NCI-H2029 treated with DMSO at 0.1 percent for 48 hours (cell line): ENCODE data around the gene PLEKHG2.
"Not testable (repeated sequence)": the region's sequence is repeated elsewhere in the genome, so short reads cannot be mapped to it uniquely, and the experiment has no call there.

Experiments
- DNase-seq: peaks from one replicate; lab custom pipeline; 2025; lab: John Stamatoyannopoulos, UW

Gene PLEKHG2

DNA sequence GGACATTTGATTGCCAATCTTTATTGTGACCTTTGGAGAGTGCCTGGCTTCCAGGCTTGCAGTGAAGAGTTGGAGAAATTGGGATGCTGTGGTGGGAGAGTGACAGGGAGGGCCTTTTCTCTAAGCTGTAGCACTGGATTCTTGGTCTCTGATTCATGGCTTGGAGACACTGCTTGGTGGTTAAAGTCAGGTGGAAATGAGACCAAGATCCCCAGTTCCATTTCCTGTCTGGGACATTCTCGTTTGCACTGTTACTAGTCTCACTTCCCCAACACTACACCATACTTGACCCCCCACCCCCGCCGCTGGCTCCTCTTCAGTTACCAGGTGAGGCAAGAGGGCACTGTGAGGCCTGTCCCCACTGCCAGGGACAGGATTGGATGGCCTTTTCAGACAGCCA is 35.8 kb downstream of the PLEKHG2 start:
- no peak for DNase-seq

- DNase-seq = no peak
Measured at GRCh38 chr19:39449116-39449797, 36.8 kb downstream of the PLEKHG2 start.

DNA sequence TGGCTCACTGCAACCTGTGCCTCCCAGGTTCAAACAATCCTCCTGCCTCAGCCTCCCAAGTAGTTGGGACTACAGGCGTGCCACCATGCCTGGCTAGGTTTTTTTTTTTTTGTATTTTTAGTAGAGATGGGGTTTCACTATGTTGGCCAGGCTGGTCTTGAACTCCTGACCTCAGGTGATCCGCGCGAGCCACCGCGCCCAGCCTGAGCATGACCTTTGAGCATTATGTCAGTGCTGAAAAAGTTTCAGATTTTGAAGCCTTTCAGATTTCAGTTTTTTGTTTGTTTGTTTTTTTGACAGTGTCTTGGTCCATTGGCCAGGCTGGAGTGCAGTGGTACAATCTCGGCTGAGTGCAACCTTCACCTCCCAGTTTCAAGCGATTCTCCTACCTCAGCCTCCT is 38.8 kb downstream of the PLEKHG2 start:
- not testable (repeated sequence) for DNase-seq

- DNase-seq = no peak
Measured at GRCh38 chr19:39463403-39463802, 50.9 kb downstream of the PLEKHG2 start.

GRCh38 chr19:39465956-39466747 is 53.7 kb downstream of the PLEKHG2 start:
- no peak for DNase-seq

GRCh38 chr19:39467941-39468340 is 55.5 kb downstream of the PLEKHG2 start:
- no peak for DNase-seq

- no peak for DNase-seq
Measured at GRCh38 chr19:39469036-39469435, 56.6 kb downstream of the PLEKHG2 start.

DNA sequence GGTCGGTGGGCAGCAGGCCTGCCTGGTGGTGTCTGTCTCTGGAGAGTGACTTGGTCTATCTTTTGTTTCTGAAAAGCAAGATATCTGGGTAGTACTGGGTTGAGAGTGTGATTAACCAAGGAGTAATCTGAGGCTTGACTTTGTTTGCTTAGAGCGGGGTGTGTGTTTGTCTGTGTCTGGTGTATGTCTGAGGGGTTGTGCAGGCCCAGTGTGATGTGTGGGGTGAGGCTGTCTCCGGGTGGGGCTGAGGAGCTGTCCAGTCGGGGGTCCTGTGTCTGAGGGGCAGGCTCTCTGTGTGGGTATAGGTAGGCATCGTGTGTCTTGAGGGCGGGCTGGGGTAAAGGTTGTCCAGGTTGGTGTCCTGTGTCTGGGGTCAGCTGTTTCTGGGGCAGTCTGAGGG is 57.1 kb downstream of the PLEKHG2 start:
- no peak for DNase-seq

DNA sequence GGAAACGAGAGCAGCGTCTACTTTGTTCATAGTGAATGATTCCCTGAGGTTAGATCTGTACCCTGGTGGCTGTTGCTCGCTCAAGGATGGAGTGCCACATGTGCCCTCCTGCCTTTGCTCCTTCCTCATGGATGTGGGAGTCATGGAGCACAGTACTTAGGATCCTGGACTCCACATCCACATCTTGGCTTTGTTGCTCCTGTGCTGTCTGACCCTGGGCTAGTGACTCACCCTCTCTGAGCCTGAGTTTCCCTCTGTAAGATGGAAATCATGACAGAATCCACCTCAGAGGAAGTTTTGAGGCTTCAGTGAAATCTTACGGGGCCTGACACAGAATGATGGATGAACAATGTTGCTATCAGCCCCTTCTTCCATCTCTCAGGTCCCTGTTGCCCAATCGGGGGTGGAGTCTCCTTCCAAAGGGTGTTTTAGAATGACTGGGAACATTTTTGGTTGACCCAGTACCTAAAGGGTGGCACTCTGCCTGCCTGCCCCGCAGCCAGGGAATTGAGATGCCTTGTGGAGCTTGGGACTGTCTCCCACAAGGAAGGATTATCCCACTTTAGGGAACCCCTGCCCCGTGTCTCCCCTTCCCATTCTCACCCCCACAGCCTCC is 58.4 kb downstream of the PLEKHG2 start:
- DNase-seq = no peak

GRCh38 chr19:39471756-39472536 is 59.5 kb downstream of the PLEKHG2 start:
- no peak for DNase-seq

- no peak for DNase-seq
Measured at GRCh38 chr19:39472746-39473442, 60.4 kb downstream of the PLEKHG2 start.

DNA sequence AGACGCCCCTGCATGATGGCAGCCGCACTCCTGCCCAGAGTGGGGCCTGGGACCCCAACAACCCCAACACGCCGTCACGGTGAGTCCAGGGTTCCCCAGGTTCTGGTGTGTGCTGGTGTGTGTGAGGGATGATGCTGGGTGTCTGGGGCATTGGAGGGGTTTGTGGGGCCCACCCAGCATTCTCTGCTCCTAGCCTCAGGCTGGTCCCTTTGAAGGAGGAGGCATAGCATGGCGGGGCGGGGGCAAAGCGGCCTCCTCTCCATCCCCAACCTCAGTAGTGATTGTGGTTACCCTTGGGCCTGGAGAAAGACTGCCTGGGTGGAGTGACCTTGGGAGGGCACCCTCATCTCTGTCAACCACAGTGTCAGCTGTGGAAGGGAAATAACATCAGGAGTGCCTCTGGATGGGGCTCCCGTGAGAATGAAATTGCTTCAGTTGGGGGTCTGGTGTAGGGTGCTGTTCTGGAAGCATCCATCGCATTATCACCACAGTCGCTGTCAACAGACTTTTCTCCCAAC is 61.0 kb downstream of the PLEKHG2 start:
- DNase-seq = no peak

DNA sequence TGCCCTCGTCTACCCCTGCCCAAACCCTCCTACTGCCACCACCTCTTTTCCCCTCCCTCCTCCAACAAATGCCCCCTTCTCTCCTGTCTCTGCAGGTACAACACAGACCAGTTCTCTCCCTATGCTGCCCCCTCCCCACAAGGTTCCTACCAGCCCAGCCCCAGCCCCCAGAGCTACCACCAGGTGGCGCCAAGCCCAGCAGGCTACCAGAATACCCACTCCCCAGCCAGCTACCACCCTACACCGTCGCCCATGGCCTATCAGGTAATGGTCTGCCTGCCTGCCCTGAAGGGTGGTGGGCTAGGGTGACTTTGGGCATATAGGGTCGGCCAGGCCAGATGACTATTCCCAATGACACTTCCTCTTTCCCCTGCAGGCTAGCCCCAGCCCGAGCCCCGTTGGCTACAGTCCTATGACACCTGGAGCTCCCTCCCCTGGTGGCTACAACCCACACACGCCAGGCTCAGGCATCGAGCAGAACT is 61.7 kb downstream of the PLEKHG2 start:
- DNase-seq = peak; percentile 5

DNA sequence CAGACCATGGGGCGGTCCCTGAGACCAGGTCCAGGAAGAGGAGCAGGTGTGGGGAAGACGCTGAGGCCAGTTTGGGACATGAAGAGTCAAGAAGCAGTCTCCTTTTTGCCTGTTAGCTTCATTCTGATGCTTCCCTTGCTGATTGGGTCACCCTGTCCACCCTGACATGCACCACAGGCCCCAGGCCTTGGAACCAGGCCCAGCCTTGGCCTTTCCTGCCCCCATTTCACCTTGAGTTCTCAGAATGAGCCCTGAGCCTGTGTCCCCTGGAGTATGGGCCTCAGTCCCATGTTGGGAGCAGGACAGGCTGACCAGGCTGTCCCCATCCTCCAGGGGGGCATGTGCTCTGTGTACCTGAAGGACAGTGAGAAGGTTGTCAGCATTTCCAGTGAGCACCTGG is 63.3 kb downstream of the PLEKHG2 start:
- no peak for DNase-seq
